Upper lobe of right lung (tissue), 1 donor: ENCODE measurements around the gene GET3. TPM values are rescaled to one million over a fixed set of nuclear protein-coding genes. Genes with fewer than 3 reads are reported as not detected.
"Not testable (repeated sequence)": the region's sequence is repeated elsewhere in the genome, so short reads cannot be mapped to it uniquely, and the experiment has no call there.

Source experiments
- ATAC-seq: fragments of 200-7000 bp; cut with Tn5 transposase; one replicate; pipeline ENCODE4 v1.9.1; 2020; ENCODE audit warnings: mild to moderate bottlenecking, moderate library complexity
- DNase-seq: peaks from one replicate; pipeline ENCODE4 v3.0.0-alpha.2; 2020
- H3K27ac ChIP-seq: fragments of 200-600 bp; one replicate; pipeline ENCODE4 v1.8.0; 2022
- H3K27me3 ChIP-seq: fragments of 200-600 bp; one replicate; pipeline ENCODE4 v1.8.0; 2022; ENCODE audit warnings: mild to moderate bottlenecking
- H3K36me3 ChIP-seq: fragments of 200-600 bp; one replicate; pipeline ENCODE4 v1.8.0; 2022
- H3K4me1 ChIP-seq: fragments of 200-600 bp; one replicate; pipeline ENCODE4 v1.8.0; 2022
- H3K4me3 ChIP-seq: fragments of 200-600 bp; one replicate; pipeline ENCODE4 v1.8.0; 2022; ENCODE audit warnings: mild to moderate bottlenecking
- H3K9me3 ChIP-seq: fragments of 200-600 bp; one replicate; pipeline ENCODE4 v1.8.0; 2022
- CTCF ChIP-seq: fragments of 200-600 bp; IDR thresholded peaks from one replicate; pipeline ENCODE4 v1.8.0; 2022; ENCODE audit warnings: antibody characterized with exemption
- intact Hi-C: fragments of 100-400 bp; cut with DNase I; formaldehyde crosslinking; loops from one replicate; pipeline ENCODE4 v1.11.0; 2022
- total RNA-seq: library from RNA; stranded (reverse); fragmentation: NEBNext Ultra II Directional; extraction: Animal tissue kit (Norgen Biotek cat#: 25700); gene quantifications from one replicate; pipeline ENCODE4 v1.2.1, GENCODE V29; 2021
- donor health status: DM: no; HTN: yes; CAD: no; lungs with severe emphysema.

The GET3 gene
- total RNA-seq, 1 donor from 2014 or later, result 55.2 TPM

GRCh38 chr19:12695096-12695495, 42.2 kb upstream of the GET3 start:
- no peaks in the 10 kb centered on the region for H3K9me3 ChIP-seq
- no peaks in the 10 kb centered on the region for H3K27me3 ChIP-seq
- ATAC-seq (no peak), DNase-seq (no peak)
- no peak overlapping the region for H3K4me3 ChIP-seq
- H3K4me1 ChIP-seq, result peaks cover 6% of the 10 kb centered on the region
- no peak for TF ChIP-seq CTCF
- intact Hi-C loops, result no loop called here
- peaks cover 7% of the 10 kb centered on the region for H3K36me3 ChIP-seq
- H3K27ac ChIP-seq, result no peak overlapping the region

GRCh38 chr19:12695514-12695913, 41.8 kb upstream of the GET3 start:
- no peak for ATAC-seq
- no peaks in the 10 kb centered on the region for H3K27me3 ChIP-seq
- TF ChIP-seq CTCF, result no peak
- DNase-seq, result no peak
- H3K4me3 ChIP-seq, result peak overlapping the region; percentile 93
- intact Hi-C loops, result no loop called here
- peak overlapping the region; percentile 89 for H3K27ac ChIP-seq
- H3K4me1 ChIP-seq, result peaks cover 6% of the 10 kb centered on the region
- peaks cover 8% of the 10 kb centered on the region for H3K36me3 ChIP-seq
- no peaks in the 10 kb centered on the region for H3K9me3 ChIP-seq

- H3K27ac ChIP-seq, result peak overlapping the region; percentile 89
- ATAC-seq, result peak; percentile 5
Measured at GRCh38 chr19:12695997-12696365, 41.3 kb upstream of the GET3 start.

GRCh38 chr19:12696366-12697335, 40.6 kb upstream of the GET3 start, which contains the start of gene FBXW9:
Gene FBXW9, minus strand, starts transcription at chr19:12696631. Its CDS starts 50 bp downstream, at chr19:12696581.
- TF ChIP-seq CTCF, result no peak
- H3K27me3 ChIP-seq, result no peaks in the 10 kb centered on the region
- peaks cover 19% of the 10 kb centered on the region for H3K36me3 ChIP-seq
- ATAC-seq (peak; percentile 93), DNase-seq (peak; percentile 97)
- peaks cover 6% of the 10 kb centered on the region for H3K4me1 ChIP-seq
- H3K9me3 ChIP-seq, result no peaks in the 10 kb centered on the region
- intact Hi-C loops, result no loop called here
- peak within 1 kb of the TSS; percentile 89 for H3K27ac ChIP-seq
- peak within 1 kb of the TSS; percentile 93 for H3K4me3 ChIP-seq

More at GRCh38 chr19:12695997-12696365, 41.3 kb upstream of the GET3 start:
- DNase-seq, result no peak
- Histone ChIP-seq H3K36me3 (peaks cover 12% of the 10 kb centered on the region), H3K9me3 (no peaks in the 10 kb centered on the region), H3K27me3 (no peaks in the 10 kb centered on the region), H3K4me3 (peak overlapping the region; percentile 93), H3K4me1 (peaks cover 6% of the 10 kb centered on the region)
- no peak for TF ChIP-seq CTCF
- intact Hi-C loops, result no loop called here

GRCh38 chr19:12697425-12697824, 39.9 kb upstream of the GET3 start:
- intact Hi-C loops, H3K9me3 ChIP-seq, H3K4me1 ChIP-seq, ATAC-seq, H3K27ac ChIP-seq, DNase-seq, H3K27me3 ChIP-seq: not testable (repeated sequence)
- peaks cover 27% of the 10 kb centered on the region for H3K36me3 ChIP-seq
- H3K4me3 ChIP-seq, result peak overlapping the region; percentile 93

- H3K4me3 ChIP-seq, result no peak overlapping the region
- DNase-seq (no peak), ATAC-seq (no peak)
- H3K27ac ChIP-seq, result no peak overlapping the region
- H3K36me3 ChIP-seq, result peaks cover 34% of the 10 kb centered on the region
- no peaks in the 10 kb centered on the region for H3K27me3 ChIP-seq
- H3K9me3 ChIP-seq, result no peaks in the 10 kb centered on the region
- no peak for TF ChIP-seq CTCF
- peaks cover 6% of the 10 kb centered on the region for H3K4me1 ChIP-seq
- intact Hi-C loops, result no loop called here
Measured at GRCh38 chr19:12698138-12698537, 39.2 kb upstream of the GET3 start.
